GM12865 (cell line): Measurements from ENCODE around the gene LYSMD1.
A peak's percentile ranks its signal among the peaks of the same experiment; 100 is the strongest.
"Not testable (repeated sequence)": the region's sequence is repeated elsewhere in the genome, so short reads cannot be mapped to it uniquely, and the experiment has no call there.

ENCODE experiments used
- DNase-seq: peaks from one replicate; pipeline ENCODE4 v3.0.0; 2010; ENCODE audit warnings: low read depth
- H3K4me3 ChIP-seq: 2 replicates; pipeline ENCODE4 v1.5.1; 2011; ENCODE audit warnings: mild to moderate bottlenecking, low read depth, low read length, control low read depth
- CTCF ChIP-seq: IDR thresholded peaks from 2 replicates; pipeline ENCODE4 v1.5.1; 2011; ENCODE audit warnings: low read length, control low read depth, low read depth, inconsistent platforms; ENCODE audit not compliant: insufficient read depth; ENCODE audit errors: missing control alignments

The LYSMD1 gene

GRCh38 chr1:151165738-151166504 lies at the start of gene LYSMD1, which contains the start of gene SCNM1:
TSS of gene LYSMD1 (minus strand) at chr1:151165902. CDS start at chr1:151165258, 644 bp downstream.
TSS of gene SCNM1 (plus strand) at chr1:151166144. CDS start at chr1:151166153, 9 bp downstream.
- DNase-seq, result peak; percentile 99
- no peak for TF ChIP-seq CTCF
- H3K4me3 ChIP-seq, result peak within 1 kb of the TSS; percentile 98

- no peak for TF ChIP-seq CTCF
- no peak for DNase-seq
- H3K4me3 ChIP-seq, result no peak overlapping the region
These were observed 47.9 kb upstream of the LYSMD1 start for GRCh38 chr1:151213560-151213959.

GRCh38 chr1:151211972-151212705 lies 46.4 kb upstream of the LYSMD1 start:
- no peak overlapping the region for H3K4me3 ChIP-seq
- no peak for TF ChIP-seq CTCF
- no peak for DNase-seq

GRCh38 chr1:151210830-151211229 lies 45.1 kb upstream of the LYSMD1 start:
- no peak overlapping the region for H3K4me3 ChIP-seq
- DNase-seq, result no peak
- no peak for TF ChIP-seq CTCF

- DNase-seq, H3K4me3 ChIP-seq: not testable (repeated sequence)
These were observed 39.8 kb upstream of the LYSMD1 start for GRCh38 chr1:151205381-151205965.

- peak overlapping the region; percentile 99 for H3K4me3 ChIP-seq
- TF ChIP-seq CTCF, result no peak
- DNase-seq, result peak; percentile 26
These were observed 34.3 kb upstream of the LYSMD1 start for GRCh38 chr1:151199873-151200581.
